GM21367 (cell line): ENCODE measurements around the gene MAGI2.

Experiments
- ATAC-seq: cut with Tn5 transposase; IDR thresholded peaks from one replicate; pipeline ENCODE4 v1.9.1; 2021; ENCODE audit not compliant: unreplicated experiment

MAGI2 gene

DNA sequence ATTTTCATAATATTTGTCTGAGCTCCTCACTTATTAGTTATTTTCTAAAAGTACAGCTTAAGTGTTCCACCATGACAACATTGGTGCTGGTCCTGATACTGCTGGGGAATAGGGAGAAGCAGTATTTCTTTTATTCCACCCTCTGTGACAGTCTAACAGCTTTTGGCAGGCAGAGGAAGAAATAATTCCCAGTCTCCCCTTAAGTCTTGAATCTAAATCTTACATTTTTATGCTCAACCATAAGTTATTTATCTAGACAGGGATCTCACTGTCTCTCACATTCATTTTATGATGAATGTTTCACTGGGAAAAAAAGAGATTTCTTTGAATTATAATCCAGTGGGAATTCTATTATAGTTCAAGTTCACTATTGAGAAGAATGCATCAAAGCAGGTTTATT lies 71.5 kb downstream of the MAGI2 start:
- no peak for ATAC-seq

DNA sequence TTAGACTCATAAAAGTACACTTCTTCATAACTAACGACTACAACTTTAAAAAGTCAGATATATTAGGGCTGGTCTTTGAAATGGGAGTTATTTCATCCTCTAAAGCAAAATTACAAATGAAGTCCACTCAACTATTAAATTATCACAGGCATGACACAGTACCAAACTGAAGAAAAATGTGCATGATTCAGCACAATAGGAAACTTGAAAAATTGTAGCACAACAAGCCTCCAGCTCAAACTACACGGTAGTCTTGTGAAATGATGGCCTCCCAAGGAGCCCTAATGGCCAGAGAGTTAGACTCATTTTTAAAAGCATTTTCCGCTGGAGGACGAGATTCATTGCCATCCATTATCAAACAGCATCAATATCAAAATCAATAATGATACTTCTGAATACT lies 76.4 kb downstream of the MAGI2 start:
- ATAC-seq: no peak

DNA sequence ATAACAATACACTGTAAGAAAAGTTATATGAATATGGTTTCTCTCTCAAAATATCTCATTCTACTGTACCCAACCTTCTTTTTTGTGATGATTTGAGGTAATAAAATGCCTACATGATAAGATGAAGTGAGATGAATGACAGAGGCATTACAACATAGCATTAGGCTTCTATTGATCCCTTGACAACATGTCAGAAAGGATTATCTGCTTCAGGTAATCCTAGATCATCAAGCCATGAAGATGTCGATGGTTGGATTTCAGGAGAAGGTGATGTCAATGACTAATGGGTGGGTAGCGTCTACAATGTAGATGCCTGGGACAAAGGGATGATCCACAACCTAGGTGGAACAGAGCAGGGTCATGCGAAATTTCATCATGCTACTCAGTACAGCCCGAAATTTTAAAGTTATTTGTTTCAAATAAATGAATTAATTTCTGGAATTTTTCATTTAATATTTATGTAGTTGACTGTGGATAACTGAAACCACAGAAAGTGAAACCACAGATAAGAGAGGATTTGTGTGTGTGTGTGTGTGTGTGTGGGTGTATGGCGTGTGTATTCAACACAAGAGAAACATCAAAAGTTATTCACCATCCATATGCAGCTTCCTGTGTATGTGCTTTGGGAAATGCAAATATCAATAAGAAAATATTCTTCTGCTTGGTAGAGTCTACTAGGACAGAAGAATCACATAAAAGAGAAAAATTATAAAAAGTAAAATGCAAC lies 77.0 kb downstream of the MAGI2 start:
- no peak for ATAC-seq

DNA sequence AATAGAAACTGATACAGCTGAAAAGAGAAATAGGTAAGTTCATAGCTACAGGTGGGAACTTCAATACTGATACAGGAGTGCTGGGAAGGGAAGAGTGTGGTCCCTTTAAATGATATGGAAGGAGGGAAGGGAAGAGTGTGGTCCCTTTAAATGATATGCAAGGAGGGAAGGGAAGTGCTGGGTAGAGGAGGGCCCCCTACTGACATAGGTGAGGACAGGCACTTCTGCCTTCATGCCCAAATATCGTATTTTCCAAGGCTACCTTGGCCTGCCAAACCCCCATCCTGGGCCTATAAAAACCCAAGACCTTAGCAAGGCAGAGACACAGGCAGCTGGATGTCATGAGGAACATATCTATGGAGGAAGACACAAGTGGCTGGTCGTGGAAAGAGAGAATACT lies 92.3 kb downstream of the MAGI2 start:
- ATAC-seq: no peak

DNA sequence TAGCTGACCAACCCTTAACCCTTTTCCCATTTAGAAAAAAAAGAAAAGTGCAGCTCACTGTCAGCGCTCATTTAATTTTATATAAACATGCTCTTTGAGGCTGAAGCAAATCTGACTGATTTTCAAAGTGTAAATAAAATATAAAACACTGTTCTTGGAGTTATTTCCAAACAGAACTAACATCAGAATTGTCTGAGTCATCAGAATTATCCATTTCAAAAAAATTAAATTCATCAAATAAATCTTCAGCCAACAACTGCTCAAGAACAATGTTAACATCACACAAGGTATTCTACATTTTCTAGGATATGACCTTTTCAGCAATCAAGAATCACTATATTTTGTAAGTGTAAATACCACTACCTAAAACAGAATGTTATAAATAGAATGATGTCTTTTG lies 93.6 kb downstream of the MAGI2 start:
- ATAC-seq: no peak

DNA sequence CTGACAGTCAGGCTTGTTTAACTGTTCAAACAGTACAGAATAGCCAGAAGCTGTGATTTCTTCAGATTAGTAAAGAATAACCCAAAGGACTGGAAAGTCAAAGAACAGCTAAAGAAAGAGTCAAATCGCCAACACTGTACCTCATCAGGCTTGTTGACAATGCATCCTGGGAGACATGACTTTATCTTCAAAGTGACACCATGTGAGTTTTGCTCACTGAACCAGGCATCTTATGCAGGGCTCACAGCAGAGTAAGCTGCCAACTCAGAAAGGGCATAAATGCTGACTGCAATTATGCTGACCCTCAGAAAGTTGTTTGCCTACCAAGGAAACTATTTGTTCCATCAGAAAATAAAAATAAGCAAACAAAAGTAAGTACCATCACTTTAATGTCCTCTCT lies 96.4 kb downstream of the MAGI2 start:
- ATAC-seq: no peak

DNA sequence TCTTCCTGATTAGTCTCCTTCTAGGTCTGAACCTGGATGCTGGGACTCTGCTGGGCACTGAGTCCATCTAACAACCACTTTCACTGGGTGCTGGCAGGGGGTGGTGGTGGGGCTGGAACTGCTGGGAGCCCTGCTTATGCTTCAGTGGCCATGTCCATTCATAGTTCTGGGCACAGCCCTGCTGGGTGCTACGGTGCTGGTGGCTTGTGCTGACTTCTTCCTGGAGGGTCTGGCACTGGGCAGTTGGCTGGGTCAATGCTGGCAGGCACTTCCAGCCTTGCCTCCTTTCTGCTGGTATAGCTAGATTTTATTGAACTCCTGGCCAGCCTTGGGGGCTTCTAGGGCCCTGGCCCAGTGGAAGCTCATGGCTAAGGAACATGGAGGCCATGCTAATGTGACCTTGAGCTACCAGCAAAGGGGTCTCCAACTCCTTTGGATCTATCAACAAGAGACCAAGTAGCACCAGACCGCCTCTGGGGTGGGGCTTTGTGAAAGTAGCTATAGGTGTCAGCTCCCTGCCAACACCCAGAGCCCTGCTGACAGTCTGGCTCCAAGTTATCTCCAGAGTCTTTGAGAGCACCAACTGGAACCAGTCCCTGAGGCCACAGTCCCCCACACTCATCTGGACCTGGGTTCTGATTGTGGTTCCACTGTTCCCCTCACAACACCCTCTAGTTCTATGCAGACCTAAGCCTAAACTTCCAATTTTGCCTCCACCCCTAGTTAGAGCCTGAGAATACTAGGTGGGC lies 99.6 kb downstream of the MAGI2 start:
- ATAC-seq: no peak

DNA sequence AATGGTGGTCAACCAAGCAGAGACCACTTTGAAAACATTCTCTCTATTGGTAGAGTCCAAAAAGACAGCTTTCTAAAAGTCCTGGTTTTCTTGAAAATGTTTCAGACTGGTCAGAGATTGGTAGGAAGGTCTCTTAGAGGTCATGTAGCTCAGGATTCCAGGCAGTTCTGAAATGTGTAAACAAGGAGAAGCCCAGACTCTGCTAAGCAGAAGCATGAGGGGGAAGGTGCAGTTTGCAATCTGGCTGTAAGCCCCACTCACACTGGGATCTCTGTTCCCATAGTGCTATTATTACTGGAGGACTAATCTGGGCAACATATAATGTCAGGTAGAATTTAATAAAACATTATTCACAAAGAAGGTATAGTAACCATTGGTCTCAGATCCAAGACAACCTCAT lies 101.1 kb downstream of the MAGI2 start:
- no peak for ATAC-seq

DNA sequence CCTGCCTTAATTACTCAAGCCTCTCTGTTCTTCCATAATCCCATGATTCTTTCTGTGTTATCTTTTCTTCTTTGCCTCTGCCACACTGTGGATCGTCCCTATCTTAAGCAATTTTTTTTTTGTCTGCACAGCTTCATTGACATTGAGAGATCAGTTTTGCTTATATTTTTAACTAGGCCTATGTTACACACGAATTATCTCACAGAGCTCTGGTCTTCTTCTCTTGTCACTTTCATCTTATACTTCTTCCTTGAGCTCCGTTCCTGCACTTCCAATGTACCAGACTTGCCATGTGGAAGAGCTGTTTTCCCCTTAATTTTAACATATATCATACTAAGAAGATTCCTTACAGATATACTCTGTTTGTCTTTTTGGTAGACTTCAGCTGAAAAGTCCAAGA lies 106.1 kb downstream of the MAGI2 start:
- no peak for ATAC-seq

DNA sequence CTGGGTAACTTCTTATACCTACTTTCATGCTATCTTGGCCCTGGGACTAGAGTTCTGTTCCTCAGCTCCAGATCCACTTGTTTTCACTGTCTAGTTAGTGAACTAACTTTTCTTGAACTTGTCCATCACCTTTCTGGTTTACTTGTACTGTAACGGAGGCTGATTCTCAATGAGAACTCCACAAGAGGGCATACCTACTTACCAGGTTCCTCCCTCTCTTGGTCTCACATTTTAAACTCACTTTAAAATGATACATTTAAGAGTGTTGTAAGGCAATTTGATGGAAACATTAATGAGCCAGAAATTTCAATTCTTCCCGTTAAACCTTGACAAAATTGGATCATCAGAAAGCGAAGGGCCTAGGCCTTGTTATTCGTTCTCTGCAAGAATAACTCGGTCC lies 111.6 kb downstream of the MAGI2 start:
- ATAC-seq: no peak

DNA sequence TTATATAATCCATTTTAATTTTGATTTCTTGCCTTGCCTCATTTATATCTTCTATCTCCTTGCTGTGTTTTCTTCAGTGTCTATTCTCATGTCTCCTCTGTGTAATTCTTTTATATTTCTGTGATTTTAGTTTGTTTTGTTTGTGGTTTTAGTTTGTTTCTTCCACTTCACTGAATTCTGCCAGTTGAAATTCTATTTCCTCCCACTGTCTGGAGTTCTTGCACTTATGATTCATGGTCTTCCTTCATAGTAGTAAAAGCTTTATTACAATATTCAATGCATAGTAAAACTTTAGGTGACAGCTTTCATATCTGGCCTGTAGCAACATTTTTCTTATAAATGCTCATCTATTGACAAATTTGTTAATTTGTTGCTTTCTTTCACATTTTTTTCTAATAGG lies 113.3 kb downstream of the MAGI2 start:
- ATAC-seq: no peak

DNA sequence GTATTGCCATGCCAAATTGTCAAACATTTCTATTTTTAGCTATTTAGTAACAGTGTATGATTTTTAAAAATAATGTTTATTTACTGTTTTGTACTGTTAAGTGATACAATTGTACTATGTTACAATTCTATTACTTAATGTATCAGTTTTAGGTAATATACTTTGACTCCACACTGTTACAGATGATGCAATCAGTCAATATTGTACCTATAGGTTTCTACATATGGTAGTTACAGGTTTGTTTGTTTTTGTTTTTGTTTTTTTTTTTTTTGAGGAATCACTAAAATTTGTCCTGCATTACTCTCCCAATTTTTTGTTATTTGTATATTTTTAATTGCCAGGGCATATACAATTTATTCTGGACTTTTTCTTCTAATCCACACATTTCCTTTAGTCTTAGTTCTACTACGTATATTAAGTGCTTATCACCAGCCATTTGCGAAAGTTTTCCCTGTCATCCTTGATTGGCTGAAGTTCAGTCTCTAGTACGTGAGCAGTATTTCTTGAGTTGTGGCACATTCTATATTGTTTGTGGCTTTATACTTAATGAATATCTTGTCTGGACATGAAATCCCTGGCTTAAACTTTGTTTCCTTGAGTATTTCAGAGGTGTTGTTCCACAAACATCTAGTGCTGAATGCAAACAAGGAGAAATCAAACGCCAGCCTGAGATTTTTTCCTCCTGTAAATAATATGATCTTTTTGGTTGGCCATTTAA lies 114.1 kb downstream of the MAGI2 start:
- ATAC-seq: no peak

DNA sequence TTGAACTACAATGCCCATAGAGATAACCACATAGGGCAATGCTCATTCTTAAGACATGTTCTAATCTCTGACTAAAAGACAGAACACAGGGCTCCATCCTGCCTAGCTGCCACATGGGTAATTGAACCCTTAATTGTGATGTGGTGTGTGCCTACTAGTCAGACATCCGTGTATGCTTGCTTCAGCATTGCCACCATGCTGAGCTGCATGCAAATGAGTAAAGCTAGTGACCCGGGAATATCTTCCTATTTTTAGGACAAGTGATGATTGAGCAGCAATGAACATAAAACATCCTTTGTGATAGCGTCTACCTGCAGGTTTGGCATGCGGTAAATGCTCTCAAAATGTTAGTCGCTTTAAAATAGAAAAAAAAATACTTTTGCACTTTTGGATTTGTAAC lies 115.8 kb downstream of the MAGI2 start:
- ATAC-seq: no peak

DNA sequence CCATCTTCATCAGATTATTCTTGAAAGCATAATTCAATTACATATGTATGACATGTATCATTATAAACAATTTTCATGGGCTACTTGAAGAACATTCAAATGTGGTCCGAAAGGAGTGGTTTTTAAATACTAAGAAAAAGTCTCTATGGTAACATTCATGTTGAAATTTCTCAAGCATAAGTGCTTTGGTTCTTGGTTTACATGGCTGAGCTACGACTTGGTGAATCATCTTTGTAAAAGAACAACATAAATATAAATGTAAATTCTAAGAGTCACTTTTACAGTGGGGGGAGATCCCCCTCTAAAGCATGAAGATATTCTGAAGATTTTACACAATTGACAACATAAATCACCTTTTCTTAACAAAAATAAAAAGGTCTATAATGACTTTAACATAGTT lies 118.6 kb downstream of the MAGI2 start:
- ATAC-seq: no peak

DNA sequence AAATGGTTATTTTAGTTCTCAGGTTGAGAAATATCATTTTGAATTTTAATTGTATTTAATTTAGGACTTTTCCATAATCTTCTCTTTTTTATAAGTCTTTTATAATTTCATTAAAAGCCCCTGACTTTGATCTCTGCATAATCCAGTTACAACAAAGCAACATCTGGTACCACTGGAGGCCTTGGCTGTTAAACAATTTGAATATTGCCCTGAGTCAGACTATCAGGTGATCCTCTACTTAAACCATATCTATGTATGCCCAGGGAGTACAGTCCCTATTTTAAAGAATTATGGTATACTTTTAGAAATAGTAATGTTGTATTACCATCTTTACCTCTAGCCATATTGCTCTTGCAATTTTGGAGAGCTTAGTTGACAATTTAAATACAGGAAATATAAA lies 119.1 kb downstream of the MAGI2 start:
- no peak for ATAC-seq

DNA sequence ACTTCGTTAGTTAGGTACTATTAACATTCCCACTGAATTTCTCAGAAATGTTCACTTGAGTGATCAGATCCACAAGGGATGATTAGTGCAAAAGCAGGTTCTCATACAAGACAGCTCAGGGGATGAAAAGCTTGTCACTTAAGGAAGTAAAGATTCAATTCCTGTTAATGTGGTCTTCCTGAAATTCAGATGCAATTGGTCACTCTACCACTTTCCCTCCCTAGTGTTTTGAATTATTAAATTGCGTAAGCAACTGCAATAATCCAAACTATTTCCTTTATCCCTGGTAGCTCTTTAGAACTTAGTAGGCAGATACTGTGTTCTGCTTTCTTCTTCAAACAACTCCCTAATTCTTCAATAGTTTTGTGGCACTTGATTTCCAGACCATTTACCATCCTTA lies 121.4 kb downstream of the MAGI2 start:
- no peak for ATAC-seq

DNA sequence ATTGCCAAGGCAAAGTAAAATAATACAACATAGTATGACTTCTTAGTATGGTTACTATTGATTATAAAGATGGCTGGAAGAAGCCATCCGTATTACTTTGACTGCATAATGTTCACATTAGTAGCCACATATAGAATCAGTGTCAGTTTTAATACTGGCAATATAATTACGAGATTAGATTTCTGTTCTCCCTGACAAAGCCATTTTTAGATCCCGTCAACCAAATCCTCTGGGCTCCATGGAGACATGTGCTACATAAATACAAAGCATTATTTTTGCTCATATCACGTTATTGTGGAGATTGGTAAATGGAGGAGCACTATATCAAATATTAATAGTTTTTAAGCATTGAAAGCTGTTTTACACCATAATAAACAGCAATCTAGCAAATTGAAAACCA lies 124.0 kb downstream of the MAGI2 start:
- no peak for ATAC-seq

DNA sequence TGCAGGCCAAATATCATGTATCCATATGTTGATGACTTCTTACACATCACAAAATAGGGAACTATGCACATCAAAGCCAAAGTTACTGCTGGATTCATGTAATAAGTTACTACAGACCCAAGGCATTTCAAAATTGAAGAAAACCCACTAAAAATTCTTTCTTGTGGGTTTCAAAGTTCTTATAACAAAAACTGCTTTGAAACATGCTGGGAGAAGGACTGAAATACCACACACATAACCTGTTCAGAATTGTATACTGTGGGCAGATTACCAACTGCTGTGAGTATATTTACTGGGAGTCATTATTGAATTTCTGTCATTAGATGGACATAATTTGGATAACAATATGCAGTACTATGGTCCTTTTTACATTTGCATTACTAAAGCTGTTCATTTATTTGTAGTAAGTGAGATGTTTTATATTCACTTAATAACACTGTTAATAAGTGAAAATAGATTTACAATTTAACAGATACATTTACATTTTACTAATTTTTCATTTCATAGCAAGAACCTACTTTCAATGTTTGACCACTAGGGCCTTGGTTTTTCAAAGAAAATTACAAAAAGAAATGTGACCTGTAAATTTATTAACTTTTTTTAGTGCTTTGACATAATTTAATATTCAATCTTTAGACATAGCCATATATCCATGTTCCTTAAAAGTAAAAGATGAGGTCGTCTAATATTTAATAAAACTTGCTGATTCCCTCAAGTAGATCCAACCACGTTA lies 132.6 kb downstream of the MAGI2 start:
- ATAC-seq: no peak

DNA sequence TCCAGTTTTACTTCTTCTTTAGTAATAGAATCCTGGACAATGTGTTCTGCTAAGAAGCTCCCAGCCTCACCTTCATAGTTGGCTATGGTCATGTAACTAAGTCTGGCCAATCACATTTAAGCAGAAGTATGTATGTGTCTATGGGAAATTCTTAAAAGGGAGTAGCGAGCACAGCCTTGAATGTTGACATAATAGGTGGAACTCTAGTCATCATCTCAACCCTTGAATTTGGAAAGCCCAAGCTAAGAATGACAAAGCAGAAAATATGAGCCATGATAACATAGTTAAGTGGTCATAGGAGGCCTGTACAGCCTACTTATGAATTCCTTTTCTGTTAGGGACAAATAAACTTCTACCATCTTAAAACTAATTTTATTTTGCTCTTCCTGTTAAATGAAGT lies 134.1 kb downstream of the MAGI2 start:
- no peak for ATAC-seq

DNA sequence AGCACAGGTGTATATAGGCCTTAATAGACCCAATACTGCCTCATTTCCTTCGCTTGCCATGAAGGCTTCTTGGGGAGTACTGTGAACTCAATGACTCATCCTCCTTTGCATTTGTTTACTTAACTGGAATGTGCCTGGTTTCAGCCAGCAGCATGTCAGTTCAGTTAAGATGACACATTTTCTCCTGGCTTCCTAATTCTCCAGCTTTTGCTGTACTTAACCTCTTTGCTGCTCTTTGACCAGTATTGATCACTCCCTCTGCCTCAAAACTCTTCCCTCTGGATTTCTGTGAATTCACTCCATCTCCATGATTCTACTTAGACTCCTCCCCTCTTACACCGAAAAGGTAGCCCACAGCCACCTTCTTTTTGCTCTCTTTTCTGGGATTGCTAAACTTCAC lies 135.7 kb downstream of the MAGI2 start:
- ATAC-seq: no peak

DNA sequence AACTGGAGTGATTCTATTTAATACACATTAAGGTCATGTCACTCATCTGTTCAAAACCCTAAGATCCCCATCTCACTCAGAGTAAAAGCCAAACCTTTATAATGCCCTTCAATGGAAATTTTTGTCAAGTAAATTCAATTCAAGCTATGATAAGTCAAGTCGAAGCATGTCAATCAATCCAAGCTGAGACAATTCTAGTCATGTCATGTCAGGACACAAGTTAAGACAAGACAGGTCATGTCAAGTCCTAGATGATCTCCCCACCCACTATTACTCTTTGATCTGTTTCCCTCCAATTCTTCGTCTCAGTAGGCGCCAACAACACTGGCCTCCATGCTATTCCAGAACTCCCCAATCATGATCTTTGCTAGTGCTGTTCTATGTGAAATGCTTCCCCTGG lies 141.4 kb downstream of the MAGI2 start:
- no peak for ATAC-seq

DNA sequence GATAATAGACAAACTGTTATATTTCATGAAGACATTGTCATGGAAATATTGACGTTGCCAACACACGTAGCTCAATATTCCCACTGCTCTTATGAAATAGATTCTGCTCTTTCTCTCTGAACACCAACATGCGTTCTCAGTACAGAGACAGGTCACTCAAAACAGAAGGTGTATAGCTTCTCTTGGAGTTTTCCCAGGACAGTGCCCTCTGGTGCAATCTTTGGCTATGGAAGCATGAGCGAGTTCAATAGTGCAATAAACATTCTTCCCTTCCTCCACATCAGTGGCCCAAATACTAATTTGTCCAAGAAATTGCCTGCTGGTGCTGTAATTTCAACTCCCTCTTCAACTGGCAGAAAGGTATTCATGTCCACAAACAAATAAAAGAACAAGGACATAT lies 145.3 kb downstream of the MAGI2 start:
- no peak for ATAC-seq
